NCI-H2196 (cell line): Measurements from ENCODE around the gene BTAF1.
"Not testable (repeated sequence)": the region's sequence is repeated elsewhere in the genome, so short reads cannot be mapped to it uniquely, and the experiment has no call there.

Source experiments
- DNase-seq: peaks from one replicate; lab custom pipeline; 2025; ENCODE audit not compliant: unreplicated experiment; lab: John Stamatoyannopoulos, UW

Gene BTAF1

DNA sequence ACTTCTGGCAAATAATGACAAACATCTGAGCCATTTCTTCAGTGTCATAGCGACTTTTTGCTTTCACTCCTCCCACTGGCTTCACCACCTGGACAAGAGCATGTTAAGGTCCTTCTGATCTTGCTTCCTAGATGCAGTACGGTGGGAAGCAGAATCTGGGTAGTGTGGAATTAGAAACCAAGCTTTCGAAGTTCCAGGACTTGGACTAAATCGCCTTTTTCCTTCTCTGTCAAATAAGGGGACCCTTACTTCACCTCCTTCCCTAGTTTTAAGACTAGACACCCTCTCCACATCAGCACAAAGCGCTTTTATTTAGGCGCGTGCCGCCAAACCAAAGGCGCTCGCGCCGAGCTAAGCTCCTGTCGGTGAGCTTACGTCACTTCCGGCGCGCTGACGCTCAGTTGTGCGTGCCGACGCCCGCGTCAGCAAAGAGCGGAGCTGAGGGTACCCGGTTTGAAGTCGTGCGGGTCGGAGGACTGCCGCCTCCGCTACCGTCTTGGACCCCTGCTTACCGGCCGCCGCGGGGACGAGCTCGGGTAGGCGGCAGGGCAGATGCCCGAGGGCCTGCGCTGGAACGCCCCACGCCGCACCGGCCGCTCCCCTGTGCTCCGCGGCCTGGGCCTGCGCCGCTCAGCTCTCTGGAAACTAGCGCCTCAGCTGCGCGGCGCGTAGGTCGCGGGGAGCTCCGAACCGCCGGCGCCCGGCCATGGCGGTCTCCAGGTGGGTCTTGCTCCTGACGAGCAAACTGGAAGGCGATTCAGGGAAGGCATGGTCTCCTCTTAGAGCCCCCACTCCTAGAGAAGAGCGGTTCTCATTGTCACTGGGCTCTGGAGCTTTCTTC lies at the start of gene BTAF1:
BTAF1 (plus strand) TSS at position 400 of the 841 bp plus-strand sequence; CDS start at position 707, 307 bp downstream.
- DNase-seq: peak; percentile 83

GRCh38 chr10:91875156-91875555 lies 48.4 kb upstream of the BTAF1 start:
- DNase-seq: no peak

- no peak for DNase-seq
Observed at GRCh38 chr10:91875779-91876178, 47.8 kb upstream of the BTAF1 start.

DNA sequence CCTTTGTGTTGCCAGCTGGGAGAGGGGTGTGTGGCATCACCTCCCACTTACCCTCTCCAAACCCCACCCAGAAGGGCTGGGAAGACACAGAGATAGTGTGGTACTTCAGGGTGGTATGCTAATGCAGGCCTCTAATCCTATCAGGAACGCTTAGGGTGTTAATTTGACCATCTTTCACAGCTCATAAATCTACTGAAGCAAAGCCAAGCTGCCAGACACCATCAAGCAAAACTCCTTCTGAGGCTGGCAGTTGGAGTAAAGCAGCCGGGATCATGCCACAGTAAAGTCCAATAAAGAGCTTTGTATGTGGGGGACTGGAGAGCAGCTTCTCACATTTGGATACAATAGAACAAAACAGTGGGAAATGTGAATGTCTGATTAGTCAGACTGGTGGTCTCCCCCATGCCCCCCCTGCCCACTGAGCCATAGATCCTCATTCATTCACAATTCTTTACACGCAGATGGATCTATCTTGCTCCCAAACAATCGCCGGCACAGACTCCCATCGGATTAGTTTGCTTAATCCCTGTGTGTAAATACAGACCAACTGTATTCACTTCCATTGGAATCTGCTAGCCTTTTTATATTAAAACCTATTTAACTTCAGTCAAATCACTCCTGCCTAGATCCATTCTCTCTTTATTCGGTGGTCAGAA lies 43.9 kb upstream of the BTAF1 start:
- DNase-seq: no peak

DNA sequence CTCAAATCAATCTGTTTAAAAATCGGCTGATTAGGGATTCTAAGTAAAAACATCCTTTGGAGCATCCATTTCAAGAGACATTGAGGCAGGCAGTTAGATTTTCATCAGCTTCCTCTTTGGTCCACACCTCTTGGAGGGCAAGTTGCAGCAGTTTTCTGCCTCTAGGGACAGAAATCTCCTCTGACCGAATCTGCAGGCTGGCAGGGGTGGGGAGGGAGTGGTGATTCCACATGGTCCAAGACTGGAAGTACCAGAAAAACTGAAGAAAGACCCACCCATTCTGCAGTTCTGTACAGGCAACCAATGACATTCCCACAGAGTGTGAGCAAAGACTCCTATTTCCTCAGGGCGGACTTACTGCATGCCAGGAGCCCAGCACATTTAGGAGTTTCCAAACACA lies 43.3 kb upstream of the BTAF1 start:
- DNase-seq: no peak

DNA sequence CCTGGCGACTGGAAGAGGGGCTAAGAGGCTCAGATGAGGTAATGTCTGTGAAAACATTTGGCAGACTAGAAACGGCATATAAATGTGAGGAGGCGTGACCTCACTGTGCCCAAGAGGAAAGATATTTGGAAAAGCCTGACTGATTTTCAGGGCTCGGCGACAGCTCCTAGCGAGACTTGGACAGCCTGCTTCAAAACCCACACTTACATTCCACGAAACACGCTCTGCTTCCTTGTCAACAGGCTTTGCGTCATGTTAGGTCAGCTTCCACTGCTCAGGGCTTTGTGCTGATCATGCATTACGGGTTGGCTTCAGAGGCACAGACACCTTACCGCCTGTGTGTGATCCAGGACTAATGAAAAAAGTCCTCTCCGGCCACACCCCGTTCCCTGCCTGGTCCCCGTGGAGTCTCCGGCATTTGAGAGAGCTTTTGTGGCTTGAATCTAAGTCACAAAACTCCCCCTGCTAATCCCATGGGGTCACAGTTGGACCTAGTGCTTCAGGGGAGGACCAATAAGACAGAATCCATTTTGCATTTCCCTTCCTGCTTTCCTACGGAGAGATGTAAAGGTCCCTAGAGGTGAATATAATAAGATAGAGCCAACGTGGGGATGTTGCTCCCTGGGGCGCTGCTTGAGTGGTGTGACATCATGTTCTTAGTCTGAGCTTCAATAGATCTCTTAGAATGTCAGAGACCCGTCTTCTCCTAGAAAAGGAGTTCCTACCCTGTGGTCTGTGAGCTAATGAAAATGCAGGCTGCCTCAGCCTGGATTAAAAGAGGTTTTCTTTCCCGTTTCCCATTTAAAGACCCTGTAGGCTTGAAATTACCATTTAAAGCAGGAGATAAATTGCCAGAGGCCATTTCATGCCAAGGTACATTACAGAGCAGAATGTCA lies 39.8 kb upstream of the BTAF1 start:
- no peak for DNase-seq

GRCh38 chr10:91884536-91884935 lies 39.0 kb upstream of the BTAF1 start:
- DNase-seq: no peak

DNA sequence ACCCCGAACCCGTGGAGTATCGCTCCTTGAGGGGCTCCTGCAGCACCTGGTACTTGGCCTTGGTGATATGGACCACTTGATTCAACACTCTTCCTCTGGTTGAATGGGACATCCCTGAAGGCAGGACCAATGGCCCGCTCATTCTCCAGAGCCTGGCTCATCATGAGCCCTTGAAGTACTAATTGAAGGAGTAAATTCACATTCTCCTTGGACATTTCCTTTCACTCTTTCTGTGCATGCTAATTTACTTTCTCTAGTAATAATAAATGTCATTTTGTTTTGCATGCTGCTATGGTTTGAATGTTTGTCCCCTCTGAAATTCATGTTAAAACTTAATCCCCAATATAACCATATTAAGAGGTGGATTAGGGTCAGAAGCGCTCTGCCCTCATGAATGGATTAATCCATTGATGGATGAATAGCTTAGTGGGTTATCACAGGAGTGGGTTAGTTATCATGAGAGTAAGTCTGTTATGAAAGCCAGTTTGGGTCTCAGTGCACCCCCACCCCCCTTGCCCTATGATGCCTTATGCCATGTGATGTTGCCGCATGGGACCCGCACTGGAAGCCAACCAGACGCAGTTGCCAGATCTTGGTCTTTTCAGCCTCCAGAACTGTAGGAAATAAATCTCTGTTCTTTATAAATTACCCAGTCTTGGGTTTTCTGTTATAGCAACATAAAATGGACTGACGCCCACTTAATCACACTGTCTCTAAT lies 38.0 kb upstream of the BTAF1 start:
- DNase-seq: no peak

DNA sequence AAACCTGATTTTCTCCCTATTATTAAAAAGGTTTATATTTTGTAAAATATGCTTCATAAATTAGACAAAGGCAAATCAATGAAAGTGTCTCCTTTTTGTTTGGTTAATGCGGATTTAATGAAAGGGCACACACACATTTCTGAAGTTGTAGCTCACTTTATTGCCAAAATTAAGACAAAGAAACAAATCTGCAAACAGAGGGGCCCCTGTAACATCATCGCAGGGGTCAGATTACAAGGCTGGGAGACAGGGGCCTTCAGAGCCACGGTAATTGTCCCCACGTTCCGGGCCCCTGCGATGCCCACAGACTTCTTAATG lies 36.7 kb upstream of the BTAF1 start:
- no peak for DNase-seq

- no peak for DNase-seq
Observed at GRCh38 chr10:91887272-91888076, 36.1 kb upstream of the BTAF1 start.

- no peak for DNase-seq
Observed at GRCh38 chr10:91891125-91892001, 32.2 kb upstream of the BTAF1 start.

- no peak for DNase-seq
Observed at GRCh38 chr10:91893051-91893450, 30.5 kb upstream of the BTAF1 start.

DNA sequence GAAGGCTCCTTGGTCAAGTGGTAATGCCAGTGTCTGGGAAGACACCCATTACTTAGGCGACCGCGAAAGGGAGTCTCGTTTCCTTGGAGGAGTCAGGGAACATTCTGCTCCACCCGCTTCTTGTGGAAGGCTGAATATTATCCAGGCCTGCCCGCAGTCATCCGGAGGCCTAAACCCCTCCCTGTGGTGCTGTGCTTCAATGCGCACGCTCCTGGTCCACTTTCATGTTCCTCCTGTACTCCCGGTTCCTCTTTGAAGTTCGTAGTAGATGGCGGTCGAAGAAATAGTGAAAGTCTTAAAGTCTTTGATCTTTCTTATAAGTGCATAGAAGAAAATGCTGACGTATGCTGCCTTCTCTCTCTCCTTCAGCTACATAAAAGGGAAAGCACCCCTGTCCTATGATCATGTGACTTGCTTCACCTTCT lies 29.3 kb upstream of the BTAF1 start:
- DNase-seq: not testable (repeated sequence)

DNA sequence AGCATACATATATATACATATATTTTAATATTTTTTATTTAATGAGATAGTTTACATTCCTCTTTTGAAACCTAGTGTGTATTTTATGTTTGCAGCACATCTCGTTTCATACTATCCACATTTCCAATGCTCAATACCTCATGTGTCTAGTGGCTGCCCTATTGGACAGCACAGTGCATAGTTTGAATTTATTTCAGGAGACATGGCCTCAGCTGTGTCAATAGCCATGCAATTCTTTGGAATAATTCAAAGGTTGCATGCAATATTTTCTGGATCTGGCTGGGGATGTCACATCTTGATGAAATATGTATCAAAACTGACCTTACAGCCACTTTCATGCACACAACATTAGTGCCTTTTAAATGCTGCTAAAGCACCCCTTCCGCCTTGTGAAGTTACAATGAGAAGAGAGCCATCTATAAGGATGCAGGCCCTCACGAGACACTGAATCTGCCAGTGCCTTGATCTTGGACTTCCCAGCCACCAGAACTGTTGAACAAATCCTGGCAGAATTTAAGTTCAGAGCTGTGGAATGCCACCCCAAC lies 27.3 kb upstream of the BTAF1 start:
- no peak for DNase-seq

- DNase-seq: no peak
Observed at GRCh38 chr10:91897421-91897820, 26.1 kb upstream of the BTAF1 start.

- no peak for DNase-seq
Observed at GRCh38 chr10:91901784-91902677, 21.5 kb upstream of the BTAF1 start.

DNA sequence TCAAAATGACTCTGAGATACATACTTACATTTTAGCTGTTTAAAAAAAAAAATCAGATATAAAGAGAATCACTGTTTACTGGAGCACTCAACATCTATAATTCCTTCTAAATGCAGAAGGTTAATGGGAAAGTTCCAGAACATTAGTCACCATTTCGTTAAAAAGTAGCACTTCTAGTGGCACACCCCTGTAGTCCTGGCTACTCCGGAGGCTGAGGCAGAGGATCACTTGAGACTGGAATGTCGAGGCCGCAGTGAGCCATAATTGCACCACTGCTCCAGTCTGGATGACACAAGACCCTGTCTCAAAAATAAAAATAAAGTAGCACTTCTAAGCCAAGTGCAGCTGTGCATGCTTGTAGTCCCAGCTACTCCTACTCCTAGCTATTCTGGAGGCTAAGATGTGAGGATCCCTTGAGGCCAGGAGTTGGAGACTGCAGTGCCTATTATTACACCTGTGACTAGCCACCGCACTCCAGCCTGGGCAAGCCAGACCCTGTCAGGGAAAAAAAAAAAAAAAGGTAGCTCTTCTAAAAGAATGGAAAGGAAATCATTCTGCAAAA lies 16.5 kb upstream of the BTAF1 start:
- DNase-seq: no peak

- no peak for DNase-seq
Observed at GRCh38 chr10:91907914-91908336, 15.6 kb upstream of the BTAF1 start.
